Dedifferentiated amniotic fluid mesenchymal stem cell (primary cell): ENCODE measurements around the gene PLEKHG4B.
"Not testable (repeated sequence)": the region's sequence is repeated elsewhere in the genome, so short reads cannot be mapped to it uniquely, and the experiment has no call there.

Experiments used
- DNase-seq: peaks from one replicate; pipeline ENCODE4 v3.0.0-alpha.2; 2016; ENCODE audit errors: extremely low spot score

PLEKHG4B gene

GRCh38 chr5:188488-189481, 96.8 kb downstream of the PLEKHG4B start:
- peak; percentile 80 for DNase-seq

- no peak for DNase-seq
Observed at GRCh38 chr5:189486-189885, 97.5 kb downstream of the PLEKHG4B start.

GRCh38 chr5:189976-190365, 98.0 kb downstream of the PLEKHG4B start:
- DNase-seq, result no peak

GRCh38 chr5:190366-191035, 98.5 kb downstream of the PLEKHG4B start:
- no peak for DNase-seq

- DNase-seq, result no peak
Observed at GRCh38 chr5:191036-191948, 99.3 kb downstream of the PLEKHG4B start, which contains the start of gene LRRC14B. LRRC14B (plus strand) TSS chr5:191495; CDS start chr5:191539, 44 bp downstream.

- DNase-seq, result no peak
Observed at GRCh38 chr5:191949-192690, 100.2 kb downstream of the PLEKHG4B start.

GRCh38 chr5:192691-192969, 100.7 kb downstream of the PLEKHG4B start:
- DNase-seq, result no peak

GRCh38 chr5:192970-193831, 101.2 kb downstream of the PLEKHG4B start:
- DNase-seq, result no peak

- DNase-seq, result no peak
Observed at GRCh38 chr5:194102-194501, 102.1 kb downstream of the PLEKHG4B start.

- no peak for DNase-seq
Observed at GRCh38 chr5:194603-195209, 102.7 kb downstream of the PLEKHG4B start.

GRCh38 chr5:195401-196160, 103.6 kb downstream of the PLEKHG4B start:
- no peak for DNase-seq

GRCh38 chr5:196350-196749, 104.4 kb downstream of the PLEKHG4B start:
- DNase-seq, result no peak

GRCh38 chr5:197031-197430, 105.1 kb downstream of the PLEKHG4B start:
- not testable (repeated sequence) for DNase-seq

- no peak for DNase-seq
Observed at GRCh38 chr5:197892-198489, 106.0 kb downstream of the PLEKHG4B start.

- no peak for DNase-seq
Observed at GRCh38 chr5:198516-199196, 106.7 kb downstream of the PLEKHG4B start.

GRCh38 chr5:199197-199949, 107.4 kb downstream of the PLEKHG4B start:
- DNase-seq, result no peak

- no peak for DNase-seq
Observed at GRCh38 chr5:199950-200645, 108.1 kb downstream of the PLEKHG4B start.
